OCI-LY3 (cell line): ENCODE results near the gene HOXC6.

ENCODE experiments used
- H2AFZ ChIP-seq: fragments of 200-600, 300-600 bp; shearing (Covaris generic); 2 replicates; pipeline ENCODE4 v1.6.0; 2014; ENCODE audit warnings: antibody characterized with exemption, low read depth, low read length
- H3K27ac ChIP-seq: fragments of 200-600, 300-600 bp; sonication (generic); 2 replicates; pipeline ENCODE4 v1.5.1; 2014; ENCODE audit warnings: mild to moderate bottlenecking, low read length, moderate library complexity, mixed read lengths
- H3K27me3 ChIP-seq: fragments of 200-600, 300-600 bp; sonication (generic); 2 replicates; pipeline ENCODE4 v1.6.1; 2014; ENCODE audit warnings: low read depth, low read length, mixed read lengths
- H3K36me3 ChIP-seq: fragments of 200-600, 300-600 bp; sonication (generic); replicated peaks from 2 replicates; pipeline ENCODE3; 2014; ENCODE audit warnings: low read depth, low read length, mixed read lengths
- H3K4me1 ChIP-seq: fragments of 300-600, 200-600 bp; sonication (generic); 2 replicates; pipeline ENCODE4 v1.6.1; 2014; ENCODE audit warnings: low read length, mixed read lengths
- H3K4me2 ChIP-seq: fragments of 200-600, 300-600 bp; sonication (generic); 2 replicates; pipeline ENCODE4 v1.6.1; 2014; ENCODE audit warnings: low read length, mixed read lengths
- H3K4me3 ChIP-seq: fragments of 300-600, 200-600 bp; sonication (generic); 2 replicates; pipeline ENCODE4 v1.5.1; 2014; ENCODE audit warnings: antibody characterized with exemption, mild to moderate bottlenecking, low read length, moderate library complexity
- H3K79me2 ChIP-seq: fragments of 300-600, 200-600 bp; shearing (Covaris generic); 2 replicates; pipeline ENCODE4 v1.6.1; 2014; ENCODE audit warnings: mild to moderate bottlenecking, low read length, mixed read lengths
- H3K9ac ChIP-seq: fragments of 300-600, 200-600 bp; shearing (Covaris generic); 2 replicates; pipeline ENCODE4 v1.6.0; 2014; ENCODE audit warnings: mild to moderate bottlenecking, low read length, moderate library complexity
- H3K9me3 ChIP-seq: fragments of 200-600, 300-600 bp; shearing (Covaris generic); 2 replicates; pipeline ENCODE4 v1.6.1; 2014; ENCODE audit warnings: low read length, mixed read lengths; ENCODE audit not compliant: insufficient read depth
- H4K20me1 ChIP-seq: fragments of 200-600, 300-600 bp; sonication (generic); 2 replicates; pipeline ENCODE4 v1.6.1; 2016; ENCODE audit warnings: low read length, mixed read lengths; ENCODE audit not compliant: insufficient read depth
- EZH2phosphoT487 ChIP-seq: fragments of 200-600 bp; shearing (Covaris generic); IDR thresholded peaks from 2 replicates; pipeline ENCODE4 v1.6.1; 2018; ENCODE audit warnings: antibody characterized with exemption, mixed run types, low read depth
- TF ChIP-seq, protein P1 (sequence below): fragments of 200-600, 300-600 bp; sonication (generic); IDR thresholded peaks from 2 replicates; pipeline ENCODE4 v1.5.1; 2014; ENCODE audit warnings: antibody characterized with exemption, low read length, low read depth

The HOXC6 gene

DNA sequence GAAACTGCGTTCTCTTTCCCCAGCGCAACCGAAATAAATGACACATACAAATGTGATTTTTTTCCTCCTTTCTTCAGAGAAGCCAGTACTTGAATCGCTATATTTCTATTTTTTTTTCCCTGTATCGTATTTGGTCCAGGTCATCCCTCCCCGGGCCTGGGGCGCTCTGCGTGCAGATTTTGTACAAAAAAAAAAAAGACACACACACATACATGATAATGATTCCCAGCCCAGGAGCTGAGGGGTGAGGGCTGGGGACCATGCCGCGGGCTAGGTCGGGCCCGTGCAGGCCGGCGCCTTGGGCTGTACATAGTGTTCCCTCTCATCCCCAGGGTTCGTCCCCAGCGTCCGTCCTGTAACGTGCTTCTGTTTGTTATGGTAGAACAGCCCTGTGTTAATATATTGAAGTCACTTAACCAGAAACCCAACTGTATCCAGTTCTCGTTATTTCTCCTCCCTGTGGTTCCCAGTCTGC, 25.3 kb upstream of the HOXC6 start:
- Histone ChIP-seq H3K27me3 (peaks cover 22% of the 10 kb centered on the region), H3K4me3 (no peak overlapping the region), H3K9ac (no peak overlapping the region), H4K20me1 (no peaks in the 10 kb centered on the region), H3K27ac (no peak overlapping the region), H2AFZ (no peak overlapping the region), H3K36me3 (no peaks in the 10 kb centered on the region), H3K79me2 (no peaks in the 10 kb centered on the region), H3K9me3 (no peaks in the 10 kb centered on the region), H3K4me2 (no peak overlapping the region), H3K4me1 (peaks cover 23% of the 10 kb centered on the region)
- TF ChIP-seq, protein P1, sequence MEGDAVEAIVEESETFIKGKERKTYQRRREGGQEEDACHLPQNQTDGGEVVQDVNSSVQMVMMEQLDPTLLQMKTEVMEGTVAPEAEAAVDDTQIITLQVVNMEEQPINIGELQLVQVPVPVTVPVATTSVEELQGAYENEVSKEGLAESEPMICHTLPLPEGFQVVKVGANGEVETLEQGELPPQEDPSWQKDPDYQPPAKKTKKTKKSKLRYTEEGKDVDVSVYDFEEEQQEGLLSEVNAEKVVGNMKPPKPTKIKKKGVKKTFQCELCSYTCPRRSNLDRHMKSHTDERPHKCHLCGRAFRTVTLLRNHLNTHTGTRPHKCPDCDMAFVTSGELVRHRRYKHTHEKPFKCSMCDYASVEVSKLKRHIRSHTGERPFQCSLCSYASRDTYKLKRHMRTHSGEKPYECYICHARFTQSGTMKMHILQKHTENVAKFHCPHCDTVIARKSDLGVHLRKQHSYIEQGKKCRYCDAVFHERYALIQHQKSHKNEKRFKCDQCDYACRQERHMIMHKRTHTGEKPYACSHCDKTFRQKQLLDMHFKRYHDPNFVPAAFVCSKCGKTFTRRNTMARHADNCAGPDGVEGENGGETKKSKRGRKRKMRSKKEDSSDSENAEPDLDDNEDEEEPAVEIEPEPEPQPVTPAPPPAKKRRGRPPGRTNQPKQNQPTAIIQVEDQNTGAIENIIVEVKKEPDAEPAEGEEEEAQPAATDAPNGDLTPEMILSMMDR, result no peak
- no peak for TF ChIP-seq EZH2phosphoT487

DNA sequence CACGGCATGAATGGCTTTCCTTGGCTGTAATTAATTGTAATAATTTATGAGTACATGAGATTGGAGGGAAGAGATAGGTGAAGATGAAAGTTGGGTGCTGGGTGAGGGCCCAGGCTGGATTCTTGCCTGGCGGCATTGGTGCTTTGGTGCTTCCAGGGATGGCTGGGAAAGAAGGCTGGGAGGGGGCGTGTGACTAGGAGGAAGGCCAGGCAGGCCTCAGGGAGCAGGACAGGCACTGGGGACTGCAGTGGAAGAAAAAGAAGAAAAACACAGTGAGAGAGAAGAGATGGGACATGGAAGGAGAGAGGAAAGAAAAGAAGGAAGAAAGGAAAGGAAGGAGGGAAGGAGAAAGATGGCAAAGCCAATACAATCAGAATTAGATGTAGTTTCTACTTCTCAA, 24.6 kb upstream of the HOXC6 start:
- no peaks in the 10 kb centered on the region for H3K36me3 ChIP-seq
- TF ChIP-seq, protein P1, result no peak
- no peak for TF ChIP-seq EZH2phosphoT487
- H2AFZ ChIP-seq, result 0 out of 2 replicates have a peak overlapping the region, but pooled peaks have one; percentile 1
- H3K4me3 ChIP-seq, result no peak overlapping the region
- no peaks in the 10 kb centered on the region for H4K20me1 ChIP-seq
- peaks cover 26% of the 10 kb centered on the region for H3K4me1 ChIP-seq
- no peak overlapping the region for H3K27ac ChIP-seq
- no peaks in the 10 kb centered on the region for H3K9me3 ChIP-seq
- peak overlapping the region; percentile 13; the same call in 1 of the 2 replicates for H3K4me2 ChIP-seq
- H3K79me2 ChIP-seq, result no peaks in the 10 kb centered on the region
- H3K9ac ChIP-seq, result no peak overlapping the region
- H3K27me3 ChIP-seq, result peaks cover 27% of the 10 kb centered on the region

DNA sequence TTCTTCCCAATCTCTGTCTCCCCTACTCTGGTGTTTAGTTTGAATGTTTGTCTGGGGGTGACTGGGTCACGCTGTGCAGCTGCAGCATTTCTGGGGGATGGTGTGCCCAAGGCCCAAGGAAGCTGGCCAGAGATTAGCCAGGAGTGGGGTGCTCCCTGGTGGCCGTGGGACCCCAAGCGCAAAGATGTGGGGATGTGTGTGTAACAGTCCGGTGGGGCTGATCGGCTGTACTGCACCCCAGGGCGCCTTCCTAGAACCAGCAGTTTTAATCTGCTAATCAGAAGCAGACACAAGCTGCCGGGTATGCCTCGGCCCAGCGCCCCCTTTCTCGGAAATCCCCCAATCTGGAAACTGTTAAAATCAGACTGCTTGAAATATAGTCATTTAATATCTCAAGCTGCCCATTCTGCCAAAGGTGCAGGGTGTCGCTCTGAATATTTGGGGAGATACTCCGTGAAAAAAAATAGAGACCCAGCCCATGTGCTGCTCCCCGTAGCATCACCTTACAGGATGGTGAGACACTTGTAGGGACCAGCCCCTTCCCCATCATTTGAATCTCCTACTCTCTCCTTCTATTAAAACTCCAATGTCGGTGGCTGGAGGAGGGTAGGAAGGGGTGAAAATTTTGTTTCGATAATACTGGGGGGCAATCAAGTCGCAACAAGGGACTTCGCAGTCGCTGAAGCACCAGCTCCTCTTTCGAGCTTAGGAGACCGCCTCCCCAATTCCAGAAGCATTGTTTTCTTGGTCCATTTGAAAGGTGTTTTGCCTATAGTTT, 24.0 kb upstream of the HOXC6 start:
- Histone ChIP-seq H3K9ac (no peak overlapping the region), H3K4me2 (peak overlapping the region; percentile 13; the same call in 1 of the 2 replicates), H3K4me3 (no peak overlapping the region), H3K79me2 (no peaks in the 10 kb centered on the region), H3K9me3 (no peaks in the 10 kb centered on the region), H3K27ac (no peak overlapping the region), H3K27me3 (peaks cover 27% of the 10 kb centered on the region), H4K20me1 (no peaks in the 10 kb centered on the region), H3K4me1 (peaks cover 26% of the 10 kb centered on the region), H3K36me3 (no peaks in the 10 kb centered on the region), H2AFZ (0 out of 2 replicates have a peak overlapping the region, but pooled peaks have one; percentile 1)
- no peak for TF ChIP-seq EZH2phosphoT487
- TF ChIP-seq, protein P1, result peak; percentile 54

DNA sequence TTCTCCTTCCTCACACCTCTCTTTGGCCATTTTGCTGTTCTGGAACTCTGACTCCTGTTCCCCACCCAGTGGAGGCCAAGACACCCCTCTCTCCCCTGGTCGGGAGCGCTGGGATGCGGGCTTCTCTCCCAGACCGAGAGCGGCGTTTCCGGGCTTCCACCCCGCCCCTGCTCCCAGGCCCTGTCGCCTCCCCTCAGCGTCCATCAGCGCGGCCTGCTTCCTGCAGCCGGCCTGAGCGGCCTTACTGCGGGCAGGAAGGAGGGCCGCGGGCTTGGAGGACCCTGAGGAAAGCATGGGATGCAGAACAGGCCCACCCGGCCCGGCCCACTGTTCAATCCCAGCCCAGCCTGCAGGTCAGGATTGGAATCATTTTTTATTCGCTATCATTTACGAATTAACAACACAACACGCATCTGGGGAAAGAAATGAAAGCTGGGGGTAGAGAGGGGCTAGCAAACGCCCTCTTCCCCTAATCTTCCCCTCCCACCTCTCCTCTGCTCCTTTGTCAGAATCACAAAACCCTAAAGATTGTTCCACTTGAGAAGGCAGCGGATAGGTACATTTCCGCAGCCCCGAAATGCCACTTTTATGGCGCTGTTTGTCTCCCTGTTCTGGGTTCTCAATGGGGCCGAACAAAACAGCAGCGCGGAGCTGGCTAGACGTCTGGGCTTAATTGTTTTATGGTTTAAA, 23.3 kb upstream of the HOXC6 start:
- Histone ChIP-seq H3K4me2 (no peak overlapping the region), H3K79me2 (no peaks in the 10 kb centered on the region), H3K27me3 (peaks cover 35% of the 10 kb centered on the region)

More for the DNA sequence above, 23.3 kb upstream of the HOXC6 start:
- TF ChIP-seq, protein P1, result no peak
- TF ChIP-seq EZH2phosphoT487, result no peak
- Histone ChIP-seq H3K9ac (no peak overlapping the region), H3K4me1 (peaks cover 30% of the 10 kb centered on the region), H3K36me3 (no peaks in the 10 kb centered on the region), H4K20me1 (no peaks in the 10 kb centered on the region), H2AFZ (no peak overlapping the region), H3K27ac (no peak overlapping the region), H3K9me3 (no peaks in the 10 kb centered on the region), H3K4me3 (no peak overlapping the region)
